K562 (cell line): ENCODE data around the gene SH2D4B. TPM values are rescaled to one million over a fixed set of nuclear protein-coding genes. Genes with fewer than 3 reads are reported as not detected.

Experiments used
- CBX2 ChIP-seq: fragments of 200-600 bp; sonication (generic); IDR thresholded peaks from one replicate; pipeline ENCODE4 v1.6.1; 2012; ENCODE audit warnings: mild to moderate bottlenecking, low read length, inconsistent platforms; ENCODE audit not compliant: insufficient read depth, poor library complexity, severe bottlenecking
- POLR2AphosphoS5 ChIP-seq: IDR thresholded peaks from 2 replicates; pipeline ENCODE4 v1.6.1; 2011; ENCODE audit warnings: mild to moderate bottlenecking, low read depth, low read length, moderate library complexity; ENCODE audit not compliant: control insufficient read depth, insufficient read depth
- RBM39 ChIP-seq: fragments of 200-400 bp; formaldehyde crosslinking; optimal IDR thresholded peaks from 2 replicates; pipeline ENCODE3; 2018; ENCODE audit warnings: low read depth, low read length
- SMAD2 ChIP-seq: fragments of 150-350 bp; IDR thresholded peaks from 2 replicates; pipeline ENCODE4 v1.6.1; 2014; ENCODE audit warnings: low read depth, mild to moderate bottlenecking, low read length
- TCF7 ChIP-seq: sonication (generic); IDR thresholded peaks from 2 replicates; pipeline ENCODE4 v1.6.1; 2016; ENCODE audit warnings: antibody characterized with exemption, borderline replicate concordance
- TOE1 ChIP-seq, 2 experiments: fragments of 450-650 bp in 1 of 2; sonication (generic) in 1 of 2; formaldehyde crosslinking in 1 of 2; IDR thresholded peaks; 2 replicates each; pipeline versions ENCODE4 v1.7.1 to v1.8.0; 2016 to 2022; ENCODE audit warnings: borderline replicate concordance in 2 of 2, mild to moderate bottlenecking in 2 of 2, antibody characterized with exemption in 1 of 2, inconsistent platforms in 1 of 2, low read depth in 1 of 2, missing genetic modification reagents in 1 of 2, moderate library complexity in 1 of 2
- polyA plus RNA-seq, 8 experiments: library from polyadenylated mRNA; depleted of rRNA in 4 of 8; stranded (reverse) in 5 of 8; unstranded in 3 of 8; fragments of >200 nt; fragmentation: Nextera tagmentation in 2 of 8; fragmentation: Illumina TruSeq in 1 of 8; extraction: Ambion mirVana in 2 of 8; extraction: Trizol in 1 of 8; gene quantifications; 2 replicates each; pipeline versions ENCODE4 v1.2.1 to v1.2.3, GENCODE V29; 2011 to 2014; ENCODE audit warnings: inconsistent platforms in 1 of 8, missing spikeins in 1 of 8
- total RNA-seq, 7 experiments: library from RNA; depleted of rRNA in 6 of 7; stranded (reverse); fragments of >200 nt in 6 of 7; fragmentation: Illumina TruSeq in 2 of 7; extraction: Trizol in 2 of 7; gene quantifications; 2 replicates each; pipeline versions ENCODE4 v1.2.1 to v1.2.3, GENCODE V29; 2011 to 2021; ENCODE audit warnings: low replicate concordance in 1 of 7
- TF ChIP-seq, protein P1 (sequence below): sonication (generic); formaldehyde crosslinking; IDR thresholded peaks from 2 replicates; pipeline ENCODE4 v1.8.0; 2023; ENCODE audit warnings: mild to moderate bottlenecking, missing genetic modification reagents

Gene SH2D4B
- total and polyA plus RNA-seq, 9 of the 15 experiments (the other 6 are each of a cell fraction or from before 2014, with no cell fraction given): 0.03 to 0.14 (median 0.04) TPM; not detected in 4

DNA sequence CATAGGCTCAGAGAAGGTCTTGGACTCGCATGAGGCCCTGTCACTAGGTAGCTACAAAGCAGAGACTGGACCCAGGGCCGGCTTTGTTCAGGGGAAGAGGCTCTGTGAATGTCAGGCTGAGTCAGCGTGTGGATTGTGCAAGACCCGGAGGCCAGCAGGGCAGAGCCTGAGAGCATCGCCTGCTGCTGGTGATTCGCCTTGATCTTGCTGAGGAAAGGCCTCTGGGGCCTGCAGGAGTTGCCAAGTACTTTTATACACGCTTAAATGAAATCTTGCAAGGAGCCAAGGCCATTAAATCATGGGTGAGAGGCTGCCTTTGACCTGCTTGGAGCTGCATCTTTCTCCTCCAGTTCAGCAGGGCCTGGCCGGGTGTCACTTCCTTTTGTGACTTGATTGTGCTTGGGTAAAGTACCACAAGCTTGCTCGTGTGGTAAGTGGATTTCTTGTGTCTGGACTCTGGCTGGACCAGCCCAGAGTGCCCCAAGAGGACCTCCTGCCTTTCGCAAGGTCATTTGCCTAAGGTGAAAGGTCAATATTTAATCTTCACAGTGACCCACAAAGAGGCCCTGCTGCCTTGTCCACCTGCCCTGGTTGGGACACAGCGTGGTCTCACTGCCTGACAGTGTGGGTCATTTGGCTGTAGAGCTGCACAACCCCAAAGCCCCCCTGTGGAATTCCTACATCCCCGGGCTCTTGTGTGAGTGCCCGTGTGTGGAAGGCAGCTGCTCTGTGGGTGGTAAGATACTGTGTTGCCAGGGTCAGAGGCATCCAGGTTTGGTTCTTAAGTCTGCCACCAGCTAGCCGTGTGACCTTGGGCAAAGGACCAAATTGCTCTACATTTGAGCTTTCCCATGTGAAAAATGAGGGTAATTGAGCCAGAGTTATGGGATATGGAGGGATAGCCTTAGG, 38.6 kb upstream of the SH2D4B start (continued):
- no peak for TF ChIP-seq TOE1 (IDR thresholded peaks at IDR 0.05; ENCODE audit: borderline replicate concordance)
- no peak for TF ChIP-seq TOE1 (CRISPR knock-in tag; IDR thresholded peaks at IDR 0.05; ENCODE audit: borderline replicate concordance, low read depth)
- no peak for TF ChIP-seq TCF7
- TF ChIP-seq, protein P1, sequence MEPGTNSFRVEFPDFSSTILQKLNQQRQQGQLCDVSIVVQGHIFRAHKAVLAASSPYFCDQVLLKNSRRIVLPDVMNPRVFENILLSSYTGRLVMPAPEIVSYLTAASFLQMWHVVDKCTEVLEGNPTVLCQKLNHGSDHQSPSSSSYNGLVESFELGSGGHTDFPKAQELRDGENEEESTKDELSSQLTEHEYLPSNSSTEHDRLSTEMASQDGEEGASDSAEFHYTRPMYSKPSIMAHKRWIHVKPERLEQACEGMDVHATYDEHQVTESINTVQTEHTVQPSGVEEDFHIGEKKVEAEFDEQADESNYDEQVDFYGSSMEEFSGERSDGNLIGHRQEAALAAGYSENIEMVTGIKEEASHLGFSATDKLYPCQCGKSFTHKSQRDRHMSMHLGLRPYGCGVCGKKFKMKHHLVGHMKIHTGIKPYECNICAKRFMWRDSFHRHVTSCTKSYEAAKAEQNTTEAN (CRISPR knock-in tag): no peak
- peak; percentile 36; the same call in 1 of the 2 replicates for TF ChIP-seq POLR2AphosphoS5
- TF ChIP-seq SMAD2: no peak
- TF ChIP-seq RBM39: no peak
- no peak for TF ChIP-seq CBX2
